K562 (cell line): ENCODE data around the gene PLEKHA6. TPM values are rescaled to one million over a fixed set of nuclear protein-coding genes. Genes with fewer than 3 reads are reported as not detected.

Experiments
- ATAC-seq: fragments of 200-7000 bp; cut with Tn5 transposase; 3 replicates; pipeline ENCODE4 v1.9.1; 2020; ENCODE audit warnings: moderate library complexity
- BruUV-seq: library from RNA; stranded (reverse); fragments of 400-500 nt; replicated peaks from 2 replicates; lab custom pipeline; 2021; lab: Mats Ljungman, UMichigan
- CTCF ChIA-PET: fragments of 300-600 bp; formaldehyde crosslinking; extraction: SDS; loops from one replicate; lab custom pipeline; 2021; ENCODE audit warnings: low intra/inter-chr PET ratio; lab: Yijun Ruan, JAX
- POLR2A ChIA-PET: fragments of 300-600, 350-650 bp; sonication (Branson Sonifier 250); formaldehyde crosslinking; extraction: SDS; loops from one replicate; lab custom pipeline; 2021; ENCODE audit warnings: antibody characterized with exemption, inconsistent platforms; lab: Yijun Ruan, JAX
- DNase-seq, 4 experiments: peaks; one replicate each; pipeline versions ENCODE4 v3.0.0 to v3.0.0-alpha.2; 2011 to 2018; ENCODE audit warnings: low spot score in 3 of 4, mixed read lengths in 3 of 4; ENCODE audit errors: extremely low read depth in 1 of 4
- FAIRE-seq: peaks from 2 replicates; lab custom pipeline; 2011; peaks lifted over from hg19 to GRCh38; lab: Jason Lieb, UNC
- H2AFZ ChIP-seq: 2 replicates; pipeline ENCODE4 v1.6.0; 2011; ENCODE audit warnings: low read depth, low read length, control low read depth, inconsistent platforms
- H3K27ac ChIP-seq: fragments of 200-600 bp; 3 replicates; pipeline ENCODE4 v1.8.0; 2011; ENCODE audit warnings: low read depth, mild to moderate bottlenecking, control low read depth, inconsistent platforms, low read length, moderate library complexity, mixed read lengths; ENCODE audit errors: extremely low read depth
- H3K27me3 ChIP-seq, 2 experiments: fragments of 300-600 bp in 1 of 2; 2 replicates in 1 of 2; 3 replicates in 1 of 2; pipeline versions ENCODE4 v1.6.0 to v1.8.0; 2011; ENCODE audit warnings: inconsistent platforms in 2 of 2, low read length in 2 of 2, mild to moderate bottlenecking in 1 of 2, mixed read lengths in 1 of 2, moderate library complexity in 1 of 2; ENCODE audit not compliant: control insufficient read depth in 2 of 2, insufficient read depth in 2 of 2
- H3K36me3 ChIP-seq: fragments of 300-600 bp; 3 replicates; pipeline ENCODE4 v1.8.0; 2011; ENCODE audit warnings: mild to moderate bottlenecking, low read length, inconsistent platforms; ENCODE audit not compliant: control insufficient read depth, insufficient read depth
- H3K4me1 ChIP-seq, 2 experiments: fragments of 200-600 bp in 1 of 2; replicated peaks in 1 of 2; 2 replicates in 1 of 2; 3 replicates in 1 of 2; pipeline versions ENCODE4 v1.5.1 to v1.8.0; 2011; ENCODE audit warnings: inconsistent platforms in 2 of 2, low read length in 2 of 2, mild to moderate bottlenecking in 1 of 2, mixed read lengths in 1 of 2, moderate library complexity in 1 of 2; ENCODE audit not compliant: control insufficient read depth in 2 of 2, insufficient read depth in 2 of 2
- H3K4me2 ChIP-seq: 2 replicates; pipeline ENCODE4 v1.6.1; 2011; ENCODE audit warnings: low read length, control low read depth, inconsistent platforms, mixed read lengths; ENCODE audit not compliant: insufficient read depth
- H3K4me3 ChIP-seq: fragments of 200-600 bp; sonication (generic), shearing (Covaris generic); 2 replicates; pipeline ENCODE4 v1.5.1; 2016; ENCODE audit warnings: control low read depth, inconsistent platforms
- H3K79me2 ChIP-seq: fragments of 200-600 bp; 3 replicates; pipeline ENCODE4 v1.8.0; 2011; ENCODE audit warnings: low read length, inconsistent platforms; ENCODE audit not compliant: control insufficient read depth, insufficient read depth
- H3K9ac ChIP-seq, 2 experiments: 2 replicates each; pipeline versions ENCODE4 v1.6.0 to v1.6.1; 2011; ENCODE audit warnings: low read depth in 2 of 2, low read length in 2 of 2, control low read depth in 1 of 2, inconsistent platforms in 1 of 2, mild to moderate bottlenecking in 1 of 2, mixed read lengths in 1 of 2; ENCODE audit not compliant: insufficient read depth in 1 of 2
- H3K9me1 ChIP-seq: one replicate; pipeline ENCODE4 v1.6.0; 2011; ENCODE audit warnings: inconsistent platforms, mild to moderate bottlenecking, low read length, moderate library complexity; ENCODE audit not compliant: control insufficient read depth, insufficient read depth
- H3K9me3 ChIP-seq: replicated peaks from 2 replicates; pipeline ENCODE4 v1.5.1; 2011; ENCODE audit warnings: low read depth, low read length, inconsistent platforms; ENCODE audit not compliant: control insufficient read depth, insufficient read depth
- H4K20me1 ChIP-seq: replicated peaks from 2 replicates; pipeline ENCODE4 v1.6.1; 2011; ENCODE audit warnings: low read length, inconsistent platforms, mixed read lengths; ENCODE audit not compliant: control insufficient read depth, insufficient read depth
- ARNT ChIP-seq, 2 experiments: fragments of 450-650 bp; IDR thresholded peaks; 2 replicates each; pipeline ENCODE4 v1.6.1; 2016; ENCODE audit warnings: mild to moderate bottlenecking in 1 of 2
- ETS1 ChIP-seq: conservative IDR thresholded peaks from 2 replicates; pipeline ENCODE4 v1.6.1; 2011; ENCODE audit warnings: low read depth, mild to moderate bottlenecking, low read length; ENCODE audit not compliant: control insufficient read depth
- NCOA6 ChIP-seq: fragments of 450-650 bp; IDR thresholded peaks from 2 replicates; pipeline ENCODE4 v1.6.1; 2017; ENCODE audit warnings: mild to moderate bottlenecking
- ZNF280B ChIP-seq: fragments of 250-450 bp; sonication (Bioruptor Pico); IDR thresholded peaks from 2 replicates; pipeline ENCODE4 v1.5.1; 2021; ENCODE audit warnings: mild to moderate bottlenecking
- ZNF77 ChIP-seq: fragments of 250-450 bp; sonication (Bioruptor Pico); IDR thresholded peaks from 2 replicates; pipeline ENCODE4 v1.5.0; 2020
- WGBS: fragments of 100-300 bp; shearing (Covaris generic); methylation state at CpG from one replicate; pipeline ENCODE4 v1.1.6; 2016; ENCODE audit warnings: low coverage, mixed read lengths; ENCODE audit not compliant: insufficient coverage; ENCODE audit errors: missing lambda C conversion rate; 5-methylcytosine and 5-hydroxymethylcytosine counted together
- in situ Hi-C: fragments of 300-500 bp; cut with MboI; formaldehyde crosslinking; loops from 4 replicates; pipeline ENCODE4 v1.15.0; 2018; ENCODE audit warnings: inconsistent platforms, mixed read lengths
- intact Hi-C: fragments of 100-400 bp; cut with micrococcal nuclease; formaldehyde crosslinking; loops from 2 replicates; pipeline ENCODE4 v1.14.2; 2022
- polyA plus RNA-seq, 8 experiments: library from polyadenylated mRNA; depleted of rRNA in 4 of 8; stranded (reverse) in 5 of 8; unstranded in 3 of 8; fragments of >200 nt; fragmentation: Nextera tagmentation in 2 of 8; fragmentation: Illumina TruSeq in 1 of 8; extraction: Ambion mirVana in 2 of 8; extraction: Trizol in 1 of 8; gene quantifications; 2 replicates each; pipeline versions ENCODE4 v1.2.1 to v1.2.3, GENCODE V29; 2011 to 2014; ENCODE audit warnings: inconsistent platforms in 1 of 8, missing spikeins in 1 of 8
- total RNA-seq, 7 experiments: library from RNA; depleted of rRNA in 6 of 7; stranded (reverse); fragments of >200 nt in 6 of 7; fragmentation: Illumina TruSeq in 2 of 7; extraction: Trizol in 2 of 7; gene quantifications; 2 replicates each; pipeline versions ENCODE4 v1.2.1 to v1.2.3, GENCODE V29; 2011 to 2021; ENCODE audit warnings: low replicate concordance in 1 of 7

PLEKHA6 gene
- total and polyA plus RNA-seq, 9 of the 15 experiments (the other 6 are each of a cell fraction or from before 2014, with no cell fraction given): under 0.01 to 0.33 (median 0.01) TPM; not detected in 4

- DNase-seq: no peak
These were observed 109.2 kb downstream of the PLEKHA6 start for GRCh38 chr1:204250428-204251030.

More at GRCh38 chr1:204250428-204251030, 109.2 kb downstream of the PLEKHA6 start:
- intact Hi-C loops (no loop called here), in situ Hi-C loops (no loop called here)
- POLR2A ChIA-PET: no interaction called here
- Histone ChIP-seq H3K4me1 (no peaks in the 10 kb centered on the region), H3K4me3 (no peak overlapping the region), H3K27ac (no peak overlapping the region), H2AFZ (no peak overlapping the region), H4K20me1 (peaks cover 17% of the 10 kb centered on the region; the same call in 1 of the 2 replicates), H3K79me2 (no peaks in the 10 kb centered on the region), H3K9ac (no peak overlapping the region), H3K4me2 (no peak overlapping the region), H3K27me3 (peaks cover 57 to 85% of the 10 kb centered on the region in 2 experiments), H3K9me1 (no peaks in the 10 kb centered on the region), H3K36me3 (no peaks in the 10 kb centered on the region), H3K9me3 (no peaks in the 10 kb centered on the region)
- ATAC-seq (no peak), FAIRE-seq (no peak)
- WGBS: under 1% methylated on average over 12 of the region's 12 CpGs
- CTCF ChIA-PET: no interaction called here
- no TSS peak for BruUV-seq
- no peak for TF ChIP-seq ARNT (IDR thresholded peaks at IDR 0.05)
- TF ChIP-seq ETS1: no peak
- TF ChIP-seq ZNF77 (CRISPR knock-in tag): no peak
- TF ChIP-seq ZNF280B (CRISPR knock-in tag): no peak
- TF ChIP-seq NCOA6: no peak
